Activated CD4-positive, CD25-positive, alpha-beta regulatory T cell treated with anti-CD3 and anti-CD28 coated beads, Interleukin-2, amount 50 U/mL, for 24 hours (primary cell): ENCODE data around the gene NRP2.
A peak's percentile ranks its signal among the peaks of the same experiment; 100 is the strongest.

Source experiments
- ATAC-seq, 2 donors: fragments of 150-1000 bp; cut with Tn5 transposase; one replicate each; pipeline ENCODE4 v1.10.0; 2021; ENCODE audit warnings: mild to moderate bottlenecking in 1 of 2, moderate library complexity in 1 of 2

The NRP2 gene

GRCh38 chr2:205759257-205759656 is 77.0 kb downstream of the NRP2 start:
- no peak for ATAC-seq

- no peak for ATAC-seq
Measured at GRCh38 chr2:205759732-205760131, 77.4 kb downstream of the NRP2 start.

- no peak for ATAC-seq
Measured at GRCh38 chr2:205760157-205760556, 77.9 kb downstream of the NRP2 start.

DNA sequence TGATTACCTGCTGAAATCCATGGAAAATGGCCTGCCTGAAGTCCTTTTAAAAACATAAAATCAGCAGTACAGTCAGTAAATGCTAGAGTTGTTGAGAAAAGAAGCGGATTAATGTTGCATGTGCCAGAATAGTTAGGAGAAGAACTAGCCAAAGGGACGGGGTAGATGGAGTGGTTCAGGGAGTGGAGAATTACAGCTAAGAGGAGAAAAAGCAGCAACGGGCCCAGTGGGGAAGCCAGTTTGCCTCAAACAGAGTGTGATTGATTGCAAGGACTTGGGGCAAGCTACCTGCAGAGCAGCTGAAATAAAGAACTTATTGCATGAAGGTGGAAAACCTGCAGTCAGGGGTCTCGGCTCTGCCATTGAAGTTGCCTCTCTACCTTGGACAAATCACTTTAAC is 79.1 kb downstream of the NRP2 start:
- no peak for ATAC-seq

GRCh38 chr2:205762881-205763280 is 80.6 kb downstream of the NRP2 start:
- ATAC-seq = no peak

DNA sequence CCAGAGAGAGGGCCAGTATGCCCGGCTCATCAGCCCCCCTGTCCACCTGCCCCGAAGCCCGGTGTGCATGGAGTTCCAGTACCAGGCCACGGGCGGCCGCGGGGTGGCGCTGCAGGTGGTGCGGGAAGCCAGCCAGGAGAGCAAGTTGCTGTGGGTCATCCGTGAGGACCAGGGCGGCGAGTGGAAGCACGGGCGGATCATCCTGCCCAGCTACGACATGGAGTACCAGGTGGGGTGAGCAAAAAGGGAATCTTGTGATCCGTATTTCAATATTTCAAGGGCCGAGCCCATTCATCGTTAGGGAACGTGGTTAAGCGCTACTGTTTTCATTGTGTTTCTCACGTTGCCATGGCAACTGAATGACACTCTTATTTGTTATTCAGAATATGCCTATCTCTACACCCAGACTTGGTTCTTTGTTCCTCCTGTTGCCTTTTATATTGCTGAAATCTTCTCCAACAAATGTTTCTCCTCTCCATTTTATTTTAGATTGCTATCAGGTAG is 81.5 kb downstream of the NRP2 start:
- ATAC-seq = peak in 1 of 2 donors; percentile 41

- no peak for ATAC-seq
Measured at GRCh38 chr2:205764270-205764746, 82.0 kb downstream of the NRP2 start.

DNA sequence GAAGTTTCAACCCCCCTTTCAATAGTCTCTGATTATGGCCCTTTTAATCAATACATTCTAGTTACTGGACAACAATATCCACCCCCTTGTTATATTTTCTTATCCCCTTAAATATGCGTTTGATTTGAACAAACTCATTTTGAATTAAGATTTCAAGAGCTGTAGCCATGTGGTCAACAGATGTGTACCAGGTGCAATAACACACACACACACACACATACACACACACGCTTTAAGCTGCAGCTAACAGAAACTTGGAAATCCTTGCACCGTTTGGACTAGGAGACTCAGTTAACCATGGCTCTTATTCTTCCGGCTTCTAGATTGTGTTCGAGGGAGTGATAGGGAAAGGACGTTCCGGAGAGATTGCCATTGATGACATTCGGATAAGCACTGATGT is 82.8 kb downstream of the NRP2 start:
- no peak for ATAC-seq

DNA sequence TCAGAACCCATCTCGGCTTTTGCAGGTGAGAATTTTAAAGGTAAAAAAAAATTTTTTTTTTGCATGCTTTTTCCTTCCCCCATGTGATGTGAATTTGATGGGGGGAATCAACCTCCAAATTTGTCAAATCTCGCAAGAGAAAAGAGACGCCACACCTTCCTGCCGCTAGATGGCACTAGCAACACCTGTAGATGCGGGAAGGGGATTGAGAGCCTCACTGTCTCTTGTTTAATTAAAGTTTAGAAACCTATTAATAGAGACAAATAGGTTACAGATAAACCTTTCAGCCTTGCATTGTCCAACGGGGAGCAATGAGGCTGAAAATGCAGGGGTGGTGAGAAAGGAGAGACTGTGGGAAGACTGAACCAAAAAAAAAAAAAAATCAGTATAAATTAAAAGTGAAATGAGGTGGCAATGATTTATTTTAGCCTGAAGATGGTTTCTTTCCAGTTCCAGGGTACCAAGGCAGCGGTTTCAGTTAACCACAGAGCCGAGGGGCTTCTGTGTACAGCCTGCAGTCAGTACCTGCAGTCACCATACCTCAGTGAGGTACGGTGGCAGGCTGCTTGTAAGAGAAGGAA is 84.6 kb downstream of the NRP2 start:
- ATAC-seq = no peak

GRCh38 chr2:205767617-205768016 is 85.3 kb downstream of the NRP2 start:
- no peak for ATAC-seq

GRCh38 chr2:205768341-205768740 is 86.0 kb downstream of the NRP2 start:
- ATAC-seq = no peak

DNA sequence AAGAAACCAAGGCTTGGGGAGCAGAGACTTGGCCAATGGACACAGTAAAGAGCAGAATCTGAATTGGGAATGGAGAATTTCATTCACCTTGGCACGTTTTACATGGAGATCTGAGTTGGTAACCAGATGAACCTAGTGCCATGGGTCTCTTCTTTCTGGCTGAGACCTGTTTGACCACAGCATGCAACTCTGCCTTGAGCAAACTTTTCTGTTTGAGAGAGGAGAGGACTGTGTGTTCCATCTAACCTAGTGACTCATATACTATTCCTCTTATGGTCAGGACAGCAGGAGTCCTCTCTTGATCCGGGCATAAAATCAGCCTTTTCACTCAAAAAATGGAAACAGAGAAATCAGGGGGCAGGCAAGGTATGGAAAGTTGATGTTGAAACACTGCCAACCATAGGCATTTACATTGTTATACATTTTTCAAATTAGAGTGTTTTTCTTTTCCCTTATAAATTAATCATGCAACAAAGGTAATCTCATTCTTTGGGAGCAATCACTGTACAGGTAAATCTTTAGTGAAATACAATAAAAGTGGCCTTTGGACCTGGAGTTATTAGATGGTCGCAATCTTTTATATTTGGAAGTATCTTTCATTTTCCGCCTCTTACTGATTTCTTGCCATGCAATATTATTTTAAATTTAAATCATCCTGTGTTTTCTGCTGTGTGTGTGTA is 86.7 kb downstream of the NRP2 start:
- ATAC-seq = no peak

- ATAC-seq = no peak
Measured at GRCh38 chr2:205769495-205769850, 87.2 kb downstream of the NRP2 start.

- no peak for ATAC-seq
Measured at GRCh38 chr2:205769879-205770278, 87.6 kb downstream of the NRP2 start.

DNA sequence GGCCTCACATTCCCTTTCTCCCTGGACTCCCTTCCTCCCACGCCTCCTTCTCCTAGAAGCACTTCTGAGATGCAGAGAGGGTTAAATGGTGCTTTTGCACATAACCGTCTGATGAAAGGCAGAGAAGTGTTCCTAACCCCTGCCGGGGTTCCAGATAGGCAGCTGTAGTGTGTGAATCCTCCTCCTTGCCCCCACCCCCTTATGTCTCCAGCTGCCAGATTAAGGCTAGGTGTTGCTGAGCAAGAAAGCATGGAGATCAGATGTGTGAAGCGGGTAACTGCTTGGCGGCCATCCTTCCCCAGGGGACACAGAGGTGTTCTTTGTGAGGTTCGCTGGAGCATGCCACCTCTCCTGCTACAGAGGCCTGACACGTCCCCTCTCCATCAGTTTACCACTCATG is 88.3 kb downstream of the NRP2 start:
- ATAC-seq = no peak

- no peak for ATAC-seq
Measured at GRCh38 chr2:205771031-205771430, 88.7 kb downstream of the NRP2 start.

GRCh38 chr2:205771666-205772065 is 89.4 kb downstream of the NRP2 start:
- ATAC-seq = no peak

- ATAC-seq = no peak
Measured at GRCh38 chr2:205772983-205773382, 90.7 kb downstream of the NRP2 start.

DNA sequence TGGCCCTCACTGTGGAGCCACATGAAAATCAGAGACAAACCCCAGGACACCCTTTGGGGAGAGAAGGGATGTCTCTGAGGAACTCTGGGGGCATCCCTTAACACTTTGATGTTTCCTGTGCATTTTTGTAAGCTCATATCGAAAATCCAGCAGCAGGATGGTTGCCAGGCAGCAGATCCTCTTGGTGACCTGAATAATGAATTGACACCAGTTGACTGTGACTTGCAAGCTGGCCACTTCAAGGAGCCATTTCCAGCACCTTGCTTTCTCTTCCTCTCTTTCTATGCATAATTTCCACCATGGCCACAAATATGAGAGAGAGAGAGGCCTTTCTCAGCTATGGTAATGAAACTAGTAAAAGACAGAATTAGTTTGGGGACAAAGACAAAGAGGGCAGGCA is 91.7 kb downstream of the NRP2 start:
- no peak for ATAC-seq

- ATAC-seq = no peak
Measured at GRCh38 chr2:205775097-205775877, 93.0 kb downstream of the NRP2 start.

DNA sequence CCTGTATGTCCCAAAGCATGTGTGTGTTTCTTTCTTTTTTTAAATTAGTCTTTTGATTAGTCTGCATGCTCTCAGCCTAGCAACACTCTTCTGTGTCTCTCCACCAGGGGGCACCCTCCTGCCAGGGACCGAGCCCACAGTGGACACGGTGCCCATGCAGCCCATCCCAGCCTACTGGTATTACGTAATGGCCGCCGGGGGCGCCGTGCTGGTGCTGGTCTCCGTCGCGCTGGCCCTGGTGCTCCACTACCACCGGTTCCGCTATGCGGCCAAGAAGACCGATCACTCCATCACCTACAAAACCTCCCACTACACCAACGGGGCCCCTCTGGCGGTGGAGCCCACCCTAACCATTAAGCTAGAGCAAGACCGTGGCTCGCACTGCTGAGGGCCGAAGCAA is 93.8 kb downstream of the NRP2 start:
- ATAC-seq = no peak

GRCh38 chr2:205776720-205777119 is 94.4 kb downstream of the NRP2 start:
- ATAC-seq = no peak

GRCh38 chr2:205778356-205778755 is 96.1 kb downstream of the NRP2 start:
- ATAC-seq = no peak

GRCh38 chr2:205780645-205781044 is 98.3 kb downstream of the NRP2 start:
- no peak for ATAC-seq
